CD4-positive, alpha-beta T cell (primary cell): ENCODE measurements around the gene PCK1. TPM values are rescaled to one million over a fixed set of nuclear protein-coding genes. Genes with fewer than 3 reads are reported as not detected.

Experiments used
- ATAC-seq: fragments of 200-7000 bp; cut with Tn5 transposase; one replicate; pipeline ENCODE4 v1.10.0; 2022; ENCODE audit warnings: mild to moderate bottlenecking; ENCODE audit not compliant: poor library complexity
- CTCF ChIA-PET: fragments of 350-600 bp; sonication (Branson Sonifier 250); formaldehyde crosslinking; loops from one replicate; lab custom pipeline; 2021; ENCODE audit warnings: antibody characterized with exemption, inconsistent platforms; lab: Charles Lee
- POLR2A ChIA-PET: fragments of 350-600 bp; sonication (Branson Sonifier 250); formaldehyde crosslinking; loops from one replicate; lab custom pipeline; 2021; ENCODE audit warnings: antibody characterized with exemption, inconsistent platforms; lab: Charles Lee
- DNase-seq, 14 experiments: peaks; one replicate each; pipeline ENCODE4 v3.0.0-alpha.2; 2013 to 2020; ENCODE audit warnings: mixed read lengths in 2 of 14
- H3K27ac ChIP-seq, 2 donors: one replicate each; pipeline versions ENCODE4 v1.5.1 to v1.7.0; 2013; ENCODE audit warnings: low read length in 2 of 2, low read depth in 1 of 2, mild to moderate bottlenecking in 1 of 2
- H3K27me3 ChIP-seq, 2 experiments: 1 replicate in 1 of 2; 2 replicates in 1 of 2; pipeline versions ENCODE4 v1.6.1 to v1.7.0; 2013; ENCODE audit warnings: low read length in 2 of 2, control low read depth in 1 of 2, mild to moderate bottlenecking in 1 of 2, moderate library complexity in 1 of 2; ENCODE audit not compliant: insufficient read depth in 2 of 2, control insufficient read depth in 1 of 2
- H3K36me3 ChIP-seq: one replicate; pipeline ENCODE4 v1.6.1; 2013; ENCODE audit warnings: low read length, control low read depth; ENCODE audit not compliant: insufficient read depth
- H3K4me1 ChIP-seq: one replicate; pipeline ENCODE4 v1.6.1; 2013; ENCODE audit warnings: low read length, control low read depth; ENCODE audit not compliant: insufficient read depth
- H3K4me3 ChIP-seq: one replicate; pipeline ENCODE4 v1.5.1; 2013; ENCODE audit warnings: mild to moderate bottlenecking, low read length, moderate library complexity
- H3K9me3 ChIP-seq, 2 experiments: 1 replicate in 1 of 2; 2 replicates in 1 of 2; pipeline versions ENCODE4 v1.6.1 to v1.7.0; 2013; ENCODE audit warnings: low read length in 2 of 2, mild to moderate bottlenecking in 2 of 2, control low read depth in 1 of 2, moderate library complexity in 1 of 2; ENCODE audit not compliant: control insufficient read depth in 1 of 2, insufficient read depth in 1 of 2
- H3K27ac Mint-ChIP-seq: one replicate; pipeline ENCODE4 v1.8.0; 2020; ENCODE audit warnings: mixed read lengths
- H3K27me3 Mint-ChIP-seq: one replicate; pipeline ENCODE4 v1.8.0; 2021; ENCODE audit warnings: mixed read lengths
- H3K36me3 Mint-ChIP-seq: one replicate; pipeline ENCODE4 v1.8.0; 2021; ENCODE audit warnings: low read depth, mixed read lengths
- H3K4me1 Mint-ChIP-seq: one replicate; pipeline ENCODE4 v1.8.0; 2021; ENCODE audit warnings: low read depth, mixed read lengths
- H3K4me3 Mint-ChIP-seq: one replicate; pipeline ENCODE4 v1.8.0; 2020; ENCODE audit warnings: mild to moderate bottlenecking, mixed read lengths
- H3K9me3 Mint-ChIP-seq: one replicate; pipeline ENCODE4 v1.8.0; 2020; ENCODE audit warnings: mixed read lengths
- CTCF ChIP-seq: fragments of 200-600 bp; IDR thresholded peaks from one replicate; pipeline ENCODE4 v1.8.0; 2022; ENCODE audit warnings: antibody characterized with exemption, mild to moderate bottlenecking
- intact Hi-C, 2 experiments: fragments of 100-400 bp; cut with DNase I in 1 of 2; cut with micrococcal nuclease in 1 of 2; formaldehyde crosslinking; loops; one replicate each; pipeline versions ENCODE4 v1.15.1 to v1.9.0; 2023 to 2025; cut with DNase I, micrococcal nuclease
- total RNA-seq, 174 experiments: library from RNA in 2 of 174; stranded (reverse) in 2 of 174; gene quantifications; one replicate each; pipeline ENCODE4 v1.2.3 and lab custom pipeline; 2021 to 2026

PCK1 gene
- total RNA-seq, 2 experiments from 2014 or later, result not detected

GRCh38 chr20:57546956-57547649 is 13.8 kb upstream of the PCK1 start:
- no peak overlapping the region for H3K4me3 ChIP-seq
- Mint-ChIP-seq H3K9me3 (no peaks in the 10 kb centered on the region), H3K36me3 (no peaks in the 10 kb centered on the region), H3K27ac (no peak overlapping the region), H3K27me3 (peaks cover 23% of the 10 kb centered on the region), H3K4me1 (no peaks in the 10 kb centered on the region), H3K4me3 (no peak overlapping the region)
- intact Hi-C loops, result no loop called here
- TF ChIP-seq CTCF, result no peak
- no peaks in the 10 kb centered on the region for H3K36me3 ChIP-seq
- H3K4me1 ChIP-seq, result no peaks in the 10 kb centered on the region
- no peaks in the 10 kb centered on the region for H3K9me3 ChIP-seq
- no peak overlapping the region for H3K27ac ChIP-seq
- ATAC-seq (no peak), DNase-seq (no peak)
- POLR2A ChIA-PET, result no interaction called here
- CTCF ChIA-PET, result no interaction called here
- no peaks in the 10 kb centered on the region for H3K27me3 ChIP-seq

GRCh38 chr20:57548177-57549058 is 12.5 kb upstream of the PCK1 start:
- Histone ChIP-seq H3K27me3 (peaks cover 0 to 2% of the 10 kb centered on the region in 2 experiments), H3K27ac (no peak overlapping the region), H3K36me3 (no peaks in the 10 kb centered on the region), H3K4me3 (no peak overlapping the region), H3K9me3 (no peaks in the 10 kb centered on the region), H3K4me1 (no peaks in the 10 kb centered on the region)
- Mint-ChIP-seq H3K27ac (no peak overlapping the region), H3K4me3 (no peak overlapping the region), H3K36me3 (no peaks in the 10 kb centered on the region), H3K9me3 (no peaks in the 10 kb centered on the region), H3K4me1 (no peaks in the 10 kb centered on the region), H3K27me3 (peaks cover 23% of the 10 kb centered on the region)
- POLR2A ChIA-PET, result no interaction called here
- DNase-seq, result no peak
- CTCF ChIA-PET, result no interaction called here
- intact Hi-C loops, result no loop called here
- TF ChIP-seq CTCF, result no peak
- ATAC-seq, result no peak

- CTCF ChIA-PET, result no interaction called here
- Histone ChIP-seq H3K4me3 (no peak overlapping the region), H3K27me3 (peaks cover 0 to 2% of the 10 kb centered on the region in 2 experiments), H3K4me1 (no peaks in the 10 kb centered on the region), H3K27ac (no peak overlapping the region), H3K36me3 (no peaks in the 10 kb centered on the region), H3K9me3 (no peaks in the 10 kb centered on the region)
- H3K4me3 Mint-ChIP-seq, result no peak overlapping the region
- H3K27me3 Mint-ChIP-seq, result peaks cover 25% of the 10 kb centered on the region
- no peaks in the 10 kb centered on the region for H3K4me1 Mint-ChIP-seq
- H3K9me3 Mint-ChIP-seq, result no peaks in the 10 kb centered on the region
- no peak for ATAC-seq
- no peak for DNase-seq
- no peak overlapping the region for H3K27ac Mint-ChIP-seq
- no peaks in the 10 kb centered on the region for H3K36me3 Mint-ChIP-seq
- intact Hi-C loops, result no loop called here
- TF ChIP-seq CTCF, result no peak
- POLR2A ChIA-PET, result no interaction called here
Measured at GRCh38 chr20:57552471-57552870, 8.4 kb upstream of the PCK1 start.
